Activated naive CD4-positive, alpha-beta T cell treated with anti-CD3 and anti-CD28 coated beads, Interleukin-2, amount 50 U/mL, for 72 hours (primary cell): Measurements from ENCODE around the gene TMEM44. TPM values are rescaled to one million over a fixed set of nuclear protein-coding genes. Genes with fewer than 3 reads are reported as not detected.
"Not testable (repeated sequence)": the region's sequence is repeated elsewhere in the genome, so short reads cannot be mapped to it uniquely, and the experiment has no call there.

ENCODE experiments used
- ATAC-seq, 2 donors: fragments of 150-1000 bp; cut with Tn5 transposase; 2 replicates each; pipeline ENCODE4 v1.10.0; 2021; ENCODE audit warnings: mild to moderate bottlenecking in 2 of 2, moderate library complexity in 2 of 2
- DNase-seq, 2 donors: peaks; one replicate each; pipeline ENCODE4 v3.0.0; 2021 to 2022; ENCODE audit warnings: low spot score in 2 of 2
- H3K27ac Mint-ChIP-seq, 2 donors: one replicate each; pipeline ENCODE4 v1.8.0; 2022; ENCODE audit warnings: mild to moderate bottlenecking in 2 of 2, mixed read lengths in 2 of 2
- H3K36me3 Mint-ChIP-seq, 2 donors: one replicate each; pipeline ENCODE4 v1.8.0; 2022; ENCODE audit warnings: mixed read lengths in 2 of 2
- H3K9me3 Mint-ChIP-seq, 2 donors: one replicate each; pipeline ENCODE4 v1.8.0; 2022; ENCODE audit warnings: mixed read lengths in 2 of 2
- total RNA-seq, 2 donors: library from RNA; stranded (reverse); gene quantifications; one replicate each; pipeline ENCODE4 v1.2.3, GENCODE V29; 2022

TMEM44 gene
- total RNA-seq, 2 donors from 2014 or later = 1.6 to 10.7 TPM

GRCh38 chr3:194622621-194623340, 10.4 kb downstream of the TMEM44 start:
- Mint-ChIP-seq H3K9me3 (no peaks in the 10 kb centered on the region), H3K36me3 (no peaks in the 10 kb centered on the region), H3K27ac (peak overlapping the region in 1 of 2 donors; percentile 84)
- DNase-seq (no peak), ATAC-seq (no peak)

- ATAC-seq (no peak), DNase-seq (no peak)
- no peak overlapping the region for H3K27ac Mint-ChIP-seq
- H3K36me3 Mint-ChIP-seq = no peaks in the 10 kb centered on the region
- no peaks in the 10 kb centered on the region for H3K9me3 Mint-ChIP-seq
Observed at GRCh38 chr3:194621947-194622346, 11.3 kb downstream of the TMEM44 start.

GRCh38 chr3:194620196-194620595, 13.0 kb downstream of the TMEM44 start:
- H3K9me3 Mint-ChIP-seq = no peaks in the 10 kb centered on the region
- no peak for DNase-seq
- ATAC-seq = no peak
- no peak overlapping the region for H3K27ac Mint-ChIP-seq
- H3K36me3 Mint-ChIP-seq = no peaks in the 10 kb centered on the region

GRCh38 chr3:194619741-194620140, 13.5 kb downstream of the TMEM44 start:
- no peaks in the 10 kb centered on the region for H3K9me3 Mint-ChIP-seq

GRCh38 chr3:194618858-194619608, 14.2 kb downstream of the TMEM44 start:
- Mint-ChIP-seq H3K27ac (peak overlapping the region in 1 of 2 donors; percentile 32), H3K9me3 (no peaks in the 10 kb centered on the region), H3K36me3 (no peaks in the 10 kb centered on the region)
- ATAC-seq (no peak), DNase-seq (no peak)

More at GRCh38 chr3:194619741-194620140, 13.5 kb downstream of the TMEM44 start:
- DNase-seq (no peak), ATAC-seq (no peak)
- Mint-ChIP-seq H3K36me3 (no peaks in the 10 kb centered on the region), H3K27ac (no peak overlapping the region)

GRCh38 chr3:194617827-194618226, 15.4 kb downstream of the TMEM44 start:
- Mint-ChIP-seq H3K36me3 (no peaks in the 10 kb centered on the region), H3K27ac (no peak overlapping the region), H3K9me3 (no peaks in the 10 kb centered on the region)
- no peak for ATAC-seq
- no peak for DNase-seq

- DNase-seq (no peak), ATAC-seq (no peak)
- Mint-ChIP-seq H3K9me3 (no peaks in the 10 kb centered on the region), H3K36me3 (no peaks in the 10 kb centered on the region), H3K27ac (no peak overlapping the region)
Observed at GRCh38 chr3:194617143-194617671, 16.0 kb downstream of the TMEM44 start.

- no peak for ATAC-seq
- Mint-ChIP-seq H3K9me3 (no peaks in the 10 kb centered on the region), H3K27ac (no peak overlapping the region), H3K36me3 (no peaks in the 10 kb centered on the region)
- no peak for DNase-seq
Observed at GRCh38 chr3:194615226-194615625, 18.0 kb downstream of the TMEM44 start.

- DNase-seq (no peak), ATAC-seq (no peak)
- no peak overlapping the region for H3K27ac Mint-ChIP-seq
- no peaks in the 10 kb centered on the region for H3K36me3 Mint-ChIP-seq
- H3K9me3 Mint-ChIP-seq = no peaks in the 10 kb centered on the region
Observed at GRCh38 chr3:194612221-194612620, 21.0 kb downstream of the TMEM44 start.

GRCh38 chr3:194610689-194611088, 22.5 kb downstream of the TMEM44 start:
- Mint-ChIP-seq H3K27ac (no peak overlapping the region), H3K9me3 (no peaks in the 10 kb centered on the region), H3K36me3 (no peaks in the 10 kb centered on the region)
- DNase-seq = no peak
- no peak for ATAC-seq

- H3K27ac Mint-ChIP-seq = no peak overlapping the region
- DNase-seq (no peak), ATAC-seq (no peak)
- H3K9me3 Mint-ChIP-seq = no peaks in the 10 kb centered on the region
- no peaks in the 10 kb centered on the region for H3K36me3 Mint-ChIP-seq
Observed at GRCh38 chr3:194609601-194610000, 23.6 kb downstream of the TMEM44 start.

- DNase-seq (no peak), ATAC-seq (no peak)
- Mint-ChIP-seq H3K9me3 (no peaks in the 10 kb centered on the region), H3K36me3 (no peaks in the 10 kb centered on the region), H3K27ac (no peak overlapping the region)
Observed at GRCh38 chr3:194608981-194609380, 24.2 kb downstream of the TMEM44 start.

GRCh38 chr3:194607592-194608389, 25.4 kb downstream of the TMEM44 start:
- H3K9me3 Mint-ChIP-seq = no peaks in the 10 kb centered on the region
- peak overlapping the region in 1 of 2 donors; percentile 51 for H3K27ac Mint-ChIP-seq
- DNase-seq = no peak
- H3K36me3 Mint-ChIP-seq = no peaks in the 10 kb centered on the region
- no peak for ATAC-seq

- Mint-ChIP-seq H3K36me3 (no peaks in the 10 kb centered on the region), H3K9me3 (no peaks in the 10 kb centered on the region), H3K27ac (no peak overlapping the region)
- no peak for ATAC-seq
- no peak for DNase-seq
Observed at GRCh38 chr3:194606941-194607340, 26.3 kb downstream of the TMEM44 start.

GRCh38 chr3:194606163-194606562, 27.1 kb downstream of the TMEM44 start:
- DNase-seq (no peak), ATAC-seq (no peak)
- no peaks in the 10 kb centered on the region for H3K9me3 Mint-ChIP-seq
- no peaks in the 10 kb centered on the region for H3K36me3 Mint-ChIP-seq
- H3K27ac Mint-ChIP-seq = no peak overlapping the region

GRCh38 chr3:194605314-194605713, 27.9 kb downstream of the TMEM44 start:
- H3K36me3 Mint-ChIP-seq, H3K9me3 Mint-ChIP-seq, H3K27ac Mint-ChIP-seq: not testable (repeated sequence)

GRCh38 chr3:194604837-194605236, 28.4 kb downstream of the TMEM44 start:
- ATAC-seq (no peak), DNase-seq (no peak)
- Mint-ChIP-seq H3K27ac (no peak overlapping the region), H3K9me3 (no peaks in the 10 kb centered on the region), H3K36me3 (no peaks in the 10 kb centered on the region)

More at GRCh38 chr3:194605314-194605713, 27.9 kb downstream of the TMEM44 start:
- not testable (repeated sequence) for DNase-seq, ATAC-seq
